ENCODE data around the gene PPP3R1. TPM values are rescaled to one million over a fixed set of nuclear protein-coding genes. Genes with fewer than 3 reads are reported as not detected.
A peak's percentile ranks its signal among the peaks of the same experiment; 100 is the strongest.

The PPP3R1 gene
- total and polyA plus RNA-seq, 9 of the 15 experiments (the other 6 are each of a cell fraction or from before 2014, with no cell fraction given), result 3.7 to 70.0 (median 24.8) TPM

DNA sequence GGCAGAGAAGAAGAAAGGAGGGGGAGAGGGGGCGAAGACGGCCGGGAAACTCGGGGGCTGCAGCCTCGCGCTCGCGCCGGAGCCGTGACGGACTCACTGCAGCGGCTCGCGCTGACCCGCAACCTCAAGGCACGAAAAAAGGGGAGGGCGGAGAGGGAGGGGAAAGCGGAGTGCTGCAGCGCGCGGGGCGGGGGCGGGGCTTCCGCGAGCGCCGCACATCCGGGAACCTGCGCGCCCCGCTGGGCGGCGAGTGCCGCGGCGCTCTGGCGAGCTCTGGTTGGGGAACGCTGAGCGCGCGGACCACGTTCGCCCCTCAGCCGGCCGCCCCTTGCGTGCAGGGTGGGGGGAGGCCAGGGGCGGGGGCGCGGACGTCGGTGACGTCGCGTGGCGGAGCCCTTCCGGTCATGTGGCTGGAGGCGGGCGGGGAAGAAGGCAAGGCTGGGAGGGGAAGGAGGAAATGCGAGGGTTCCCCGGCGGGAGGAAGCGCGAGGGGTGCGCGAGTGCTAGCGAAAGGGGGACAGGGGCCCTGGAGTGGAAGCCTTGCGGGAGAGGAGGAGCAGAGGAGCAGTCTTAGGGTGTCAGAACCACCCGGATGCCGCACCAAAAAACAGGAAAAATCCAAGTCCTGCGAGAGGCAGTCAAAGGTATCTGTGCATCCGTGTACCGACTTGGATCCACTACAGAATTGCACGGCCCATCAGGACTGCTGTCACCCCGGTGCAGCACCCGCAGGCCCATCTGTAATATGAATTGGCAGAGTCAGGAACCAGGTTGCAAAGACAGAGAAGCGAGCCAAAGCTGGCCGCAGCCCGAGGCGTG lies at the start of gene PPP3R1 (continued):
- TF ChIP-seq, protein P1, sequence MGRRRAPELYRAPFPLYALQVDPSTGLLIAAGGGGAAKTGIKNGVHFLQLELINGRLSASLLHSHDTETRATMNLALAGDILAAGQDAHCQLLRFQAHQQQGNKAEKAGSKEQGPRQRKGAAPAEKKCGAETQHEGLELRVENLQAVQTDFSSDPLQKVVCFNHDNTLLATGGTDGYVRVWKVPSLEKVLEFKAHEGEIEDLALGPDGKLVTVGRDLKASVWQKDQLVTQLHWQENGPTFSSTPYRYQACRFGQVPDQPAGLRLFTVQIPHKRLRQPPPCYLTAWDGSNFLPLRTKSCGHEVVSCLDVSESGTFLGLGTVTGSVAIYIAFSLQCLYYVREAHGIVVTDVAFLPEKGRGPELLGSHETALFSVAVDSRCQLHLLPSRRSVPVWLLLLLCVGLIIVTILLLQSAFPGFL (CRISPR knock-in tag; IDR thresholded peaks at IDR 0.05), result no peak
- TF ChIP-seq GTF2F1 (IDR thresholded peaks at IDR 0.05; ENCODE audit: low read depth, low read length) (no peak; the same call in 1 of the 2 replicates), KLF10 (CRISPR knock-in tag; IDR thresholded peaks at IDR 0.05) (peak; percentile 50; the same call in 1 of the 2 replicates), MCM3 (IDR thresholded peaks at IDR 0.05) (no peak), ZNF77 (CRISPR knock-in tag; IDR thresholded peaks at IDR 0.05) (no peak), ZFP36 (IDR thresholded peaks at IDR 0.05; ENCODE audit: low read depth, low read length, partially characterized antibody) (no peak), ZNF184 (CRISPR knock-in tag; IDR thresholded peaks at IDR 0.05) (no peak), DPF2 (IDR thresholded peaks at IDR 0.05) (0 out of 2 replicates have a peak, but pooled peaks have one; percentile 5), MTF1 (CRISPR knock-in tag; IDR thresholded peaks at IDR 0.05; ENCODE audit: borderline replicate concordance) (no peak), FOXP1 (CRISPR knock-in tag; IDR thresholded peaks at IDR 0.05) (no peak), ZBTB1 (CRISPR knock-in tag; IDR thresholded peaks at IDR 0.05; ENCODE audit: borderline replicate concordance, low read depth) (no peak), MAFK (IDR thresholded peaks at IDR 0.05; ENCODE audit: low read length) (no peak), KLF6 (CRISPR knock-in tag; IDR thresholded peaks at IDR 0.05; ENCODE audit: borderline replicate concordance) (no peak), NFIX (CRISPR knock-in tag; IDR thresholded peaks at IDR 0.05; ENCODE audit: low read depth) (no peak), PHB2 (IDR thresholded peaks at IDR 0.05; ENCODE audit: low read depth) (no peak), ZNF239 (CRISPR knock-in tag; IDR thresholded peaks at IDR 0.05) (no peak), RBM34 (IDR thresholded peaks at IDR 0.05; ENCODE audit: borderline replicate concordance, insufficient read depth, low read length) (no peak), ZNF347 (CRISPR knock-in tag; IDR thresholded peaks at IDR 0.05; ENCODE audit: low read depth) (no peak), ZC3H4 (CRISPR knock-in tag; IDR thresholded peaks at IDR 0.05; ENCODE audit: borderline replicate concordance) (no peak), NCOA2 (IDR thresholded peaks at IDR 0.05; ENCODE audit: partially characterized antibody in 2 of 2) (no peak)
- TF ChIP-seq, protein P2, sequence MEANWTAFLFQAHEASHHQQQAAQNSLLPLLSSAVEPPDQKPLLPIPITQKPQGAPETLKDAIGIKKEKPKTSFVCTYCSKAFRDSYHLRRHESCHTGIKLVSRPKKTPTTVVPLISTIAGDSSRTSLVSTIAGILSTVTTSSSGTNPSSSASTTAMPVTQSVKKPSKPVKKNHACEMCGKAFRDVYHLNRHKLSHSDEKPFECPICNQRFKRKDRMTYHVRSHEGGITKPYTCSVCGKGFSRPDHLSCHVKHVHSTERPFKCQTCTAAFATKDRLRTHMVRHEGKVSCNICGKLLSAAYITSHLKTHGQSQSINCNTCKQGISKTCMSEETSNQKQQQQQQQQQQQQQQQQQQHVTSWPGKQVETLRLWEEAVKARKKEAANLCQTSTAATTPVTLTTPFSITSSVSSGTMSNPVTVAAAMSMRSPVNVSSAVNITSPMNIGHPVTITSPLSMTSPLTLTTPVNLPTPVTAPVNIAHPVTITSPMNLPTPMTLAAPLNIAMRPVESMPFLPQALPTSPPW (CRISPR knock-in tag; IDR thresholded peaks at IDR 0.05), result peak; percentile 99
- TF ChIP-seq, protein P3, sequence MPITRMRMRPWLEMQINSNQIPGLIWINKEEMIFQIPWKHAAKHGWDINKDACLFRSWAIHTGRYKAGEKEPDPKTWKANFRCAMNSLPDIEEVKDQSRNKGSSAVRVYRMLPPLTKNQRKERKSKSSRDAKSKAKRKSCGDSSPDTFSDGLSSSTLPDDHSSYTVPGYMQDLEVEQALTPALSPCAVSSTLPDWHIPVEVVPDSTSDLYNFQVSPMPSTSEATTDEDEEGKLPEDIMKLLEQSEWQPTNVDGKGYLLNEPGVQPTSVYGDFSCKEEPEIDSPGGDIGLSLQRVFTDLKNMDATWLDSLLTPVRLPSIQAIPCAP (CRISPR knock-in tag; IDR thresholded peaks at IDR 0.05; ENCODE audit: borderline replicate concordance), result no peak
- TF ChIP-seq, protein P4, sequence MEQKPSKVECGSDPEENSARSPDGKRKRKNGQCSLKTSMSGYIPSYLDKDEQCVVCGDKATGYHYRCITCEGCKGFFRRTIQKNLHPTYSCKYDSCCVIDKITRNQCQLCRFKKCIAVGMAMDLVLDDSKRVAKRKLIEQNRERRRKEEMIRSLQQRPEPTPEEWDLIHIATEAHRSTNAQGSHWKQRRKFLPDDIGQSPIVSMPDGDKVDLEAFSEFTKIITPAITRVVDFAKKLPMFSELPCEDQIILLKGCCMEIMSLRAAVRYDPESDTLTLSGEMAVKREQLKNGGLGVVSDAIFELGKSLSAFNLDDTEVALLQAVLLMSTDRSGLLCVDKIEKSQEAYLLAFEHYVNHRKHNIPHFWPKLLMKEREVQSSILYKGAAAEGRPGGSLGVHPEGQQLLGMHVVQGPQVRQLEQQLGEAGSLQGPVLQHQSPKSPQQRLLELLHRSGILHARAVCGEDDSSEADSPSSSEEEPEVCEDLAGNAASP (IDR thresholded peaks at IDR 0.05), result no peak
- TF ChIP-seq, protein P5, sequence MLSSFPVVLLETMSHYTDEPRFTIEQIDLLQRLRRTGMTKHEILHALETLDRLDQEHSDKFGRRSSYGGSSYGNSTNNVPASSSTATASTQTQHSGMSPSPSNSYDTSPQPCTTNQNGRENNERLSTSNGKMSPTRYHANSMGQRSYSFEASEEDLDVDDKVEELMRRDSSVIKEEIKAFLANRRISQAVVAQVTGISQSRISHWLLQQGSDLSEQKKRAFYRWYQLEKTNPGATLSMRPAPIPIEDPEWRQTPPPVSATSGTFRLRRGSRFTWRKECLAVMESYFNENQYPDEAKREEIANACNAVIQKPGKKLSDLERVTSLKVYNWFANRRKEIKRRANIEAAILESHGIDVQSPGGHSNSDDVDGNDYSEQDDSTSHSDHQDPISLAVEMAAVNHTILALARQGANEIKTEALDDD (IDR thresholded peaks at IDR 0.05), result no peak

All from K562 (cell line).